ENCODE measurements around the gene ANXA11.

DNA sequence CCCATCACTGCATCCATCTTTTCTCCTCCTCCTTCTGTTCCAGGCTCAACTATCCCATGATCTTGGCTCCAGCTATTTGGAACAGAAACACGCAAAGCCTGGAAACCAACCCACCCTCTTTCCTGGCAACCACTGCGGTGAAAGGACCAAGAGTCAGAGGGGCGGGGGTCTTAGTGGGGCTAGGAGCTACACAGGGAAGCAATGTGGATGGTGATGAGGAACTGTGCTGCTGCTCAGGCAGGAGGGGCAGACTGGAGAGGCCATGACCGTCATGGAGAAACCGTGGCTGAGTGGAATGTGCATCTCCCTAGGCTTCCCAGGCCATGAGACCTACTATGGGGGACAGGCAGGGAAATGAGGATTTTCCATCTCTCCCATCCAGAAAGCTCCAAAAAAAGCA is 47.2 kb downstream of the ANXA11 start:
- TF ChIP-seq, protein P1, sequence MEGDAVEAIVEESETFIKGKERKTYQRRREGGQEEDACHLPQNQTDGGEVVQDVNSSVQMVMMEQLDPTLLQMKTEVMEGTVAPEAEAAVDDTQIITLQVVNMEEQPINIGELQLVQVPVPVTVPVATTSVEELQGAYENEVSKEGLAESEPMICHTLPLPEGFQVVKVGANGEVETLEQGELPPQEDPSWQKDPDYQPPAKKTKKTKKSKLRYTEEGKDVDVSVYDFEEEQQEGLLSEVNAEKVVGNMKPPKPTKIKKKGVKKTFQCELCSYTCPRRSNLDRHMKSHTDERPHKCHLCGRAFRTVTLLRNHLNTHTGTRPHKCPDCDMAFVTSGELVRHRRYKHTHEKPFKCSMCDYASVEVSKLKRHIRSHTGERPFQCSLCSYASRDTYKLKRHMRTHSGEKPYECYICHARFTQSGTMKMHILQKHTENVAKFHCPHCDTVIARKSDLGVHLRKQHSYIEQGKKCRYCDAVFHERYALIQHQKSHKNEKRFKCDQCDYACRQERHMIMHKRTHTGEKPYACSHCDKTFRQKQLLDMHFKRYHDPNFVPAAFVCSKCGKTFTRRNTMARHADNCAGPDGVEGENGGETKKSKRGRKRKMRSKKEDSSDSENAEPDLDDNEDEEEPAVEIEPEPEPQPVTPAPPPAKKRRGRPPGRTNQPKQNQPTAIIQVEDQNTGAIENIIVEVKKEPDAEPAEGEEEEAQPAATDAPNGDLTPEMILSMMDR (conservative IDR thresholded peaks at IDR 0.05; ENCODE audit: low read depth, low read length): no peak
- TF ChIP-seq EZH2phosphoT487 (IDR thresholded peaks at IDR 0.05; ENCODE audit: borderline replicate concordance, low read length): no peak

Data from PC-3 (cell line).